Panc1 (cell line): ENCODE results near the gene EFCC1. TPM values are rescaled to one million over a fixed set of nuclear protein-coding genes. Genes with fewer than 3 reads are reported as not detected.
A peak's percentile ranks its signal among the peaks of the same experiment; 100 is the strongest.

ENCODE experiments used
- ATAC-seq: fragments of 200-7000 bp; cut with Tn5 transposase; 2 replicates; pipeline ENCODE4 v1.9.1; 2020; ENCODE audit warnings: mild to moderate bottlenecking, moderate library complexity
- BruUV-seq: library from RNA; stranded (reverse); fragments of 400-500 nt; replicated peaks from 2 replicates; lab custom pipeline; 2021; lab: Mats Ljungman, UMichigan
- CTCF ChIA-PET: fragments of 300-600 bp; sonication (Branson Sonifier 250); formaldehyde crosslinking; loops from one replicate; lab custom pipeline; 2022; ENCODE audit warnings: antibody characterized with exemption; lab: Charles Lee
- POLR2A ChIA-PET: fragments of 300-600 bp; sonication (Branson Sonifier 250); formaldehyde crosslinking; loops from one replicate; lab custom pipeline; 2022; ENCODE audit warnings: antibody characterized with exemption; lab: Charles Lee
- DNase-seq: peaks from one replicate; pipeline ENCODE4 v3.0.0-alpha.2; 2010; ENCODE audit warnings: low read depth, low spot score
- H3K27ac ChIP-seq: 2 replicates; pipeline ENCODE4 v1.5.1; 2011; ENCODE audit warnings: mild to moderate bottlenecking, low read length, inconsistent platforms
- H3K27me3 ChIP-seq: fragments of 200-500 bp; sonication (Bioruptor generic); 2 replicates; pipeline ENCODE4 v1.6.0; 2014; ENCODE audit warnings: low read length, inconsistent platforms; ENCODE audit not compliant: control insufficient read depth, insufficient read depth
- H3K36me3 ChIP-seq: fragments of 200-500 bp; sonication (Bioruptor generic); 2 replicates; pipeline ENCODE4 v1.5.1; 2014; ENCODE audit warnings: inconsistent platforms, mild to moderate bottlenecking, low read length, moderate library complexity; ENCODE audit not compliant: control insufficient read depth, insufficient read depth
- H3K4me1 ChIP-seq: 2 replicates; pipeline ENCODE4 v1.5.1; 2011; ENCODE audit warnings: inconsistent platforms, mild to moderate bottlenecking, low read length, moderate library complexity; ENCODE audit not compliant: control insufficient read depth, insufficient read depth
- H3K4me3 ChIP-seq, 2 experiments: 2 replicates each; pipeline ENCODE4 v1.5.1; 2011 to 2012; ENCODE audit warnings: low read depth in 2 of 2, low read length in 2 of 2, mild to moderate bottlenecking in 2 of 2, inconsistent platforms in 1 of 2, moderate library complexity in 1 of 2
- H3K9me3 ChIP-seq: fragments of 200-500 bp; sonication (Bioruptor generic); 2 replicates; pipeline ENCODE4 v1.5.1; 2014; ENCODE audit warnings: low read depth, mild to moderate bottlenecking, inconsistent platforms, low read length, moderate library complexity; ENCODE audit not compliant: control insufficient read depth, insufficient read depth
- CTCF ChIP-seq: fragments of 450-650 bp; IDR thresholded peaks from 2 replicates; pipeline ENCODE4 v1.5.1; 2017; ENCODE audit warnings: mild to moderate bottlenecking
- POLR2AphosphoS5 ChIP-seq: IDR thresholded peaks from 2 replicates; pipeline ENCODE4 v1.6.1; 2012; ENCODE audit warnings: mild to moderate bottlenecking, low read depth, low read length, moderate library complexity
- REST ChIP-seq, 2 experiments: IDR thresholded peaks; 2 replicates each; pipeline ENCODE4 v1.6.1; 2011 to 2012; ENCODE audit warnings: low read depth in 2 of 2, control low read depth in 1 of 2, low read length in 1 of 2, mild to moderate bottlenecking in 1 of 2, moderate library complexity in 1 of 2; ENCODE audit not compliant: insufficient read depth in 1 of 2
- SIN3A ChIP-seq: IDR thresholded peaks from 2 replicates; pipeline ENCODE4 v1.6.1; 2012; ENCODE audit warnings: low read depth, mild to moderate bottlenecking, low read length, moderate library complexity, borderline replicate concordance; ENCODE audit not compliant: insufficient read depth
- TCF7L2 ChIP-seq: IDR thresholded peaks from 2 replicates; pipeline ENCODE4 v1.6.1; 2011; ENCODE audit warnings: mild to moderate bottlenecking, low read depth, low read length, inconsistent platforms
- in situ Hi-C: cut with HindIII; loops from 2 replicates; pipeline ENCODE4 v1.10.0; 2016; ENCODE audit warnings: low sequenced_read_pairs, low pct_unique_long_range_greater_than_20kb
- intact Hi-C: fragments of 100-400 bp; cut with micrococcal nuclease; formaldehyde crosslinking; loops from one replicate; pipeline ENCODE4 v1.10.0; 2022; ENCODE audit not compliant: unreplicated experiment
- total RNA-seq: library from RNA; stranded (reverse); gene quantifications from one replicate; pipeline ENCODE4 v1.2.1, GENCODE V29; 2021; ENCODE audit not compliant: unreplicated experiment

EFCC1 gene
- total RNA-seq, 1 experiment from 2014 or later: 0.15 TPM

- no peak overlapping the region for H3K4me3 ChIP-seq
- H3K36me3 ChIP-seq: no peaks in the 10 kb centered on the region
- ChIA-PET POLR2A (interaction anchor here (0.5 kb wide), 1 partner anchor 24 kb away, joined by 5 read pairs; no protein-coding TSS in a partner anchor), CTCF (no interaction called here)
- H3K27me3 ChIP-seq: no peaks in the 10 kb centered on the region
- intact Hi-C loops (no loop called here), in situ Hi-C loops (no loop called here)
- H3K27ac ChIP-seq: no peak overlapping the region
- H3K4me1 ChIP-seq: no peaks in the 10 kb centered on the region
- TF ChIP-seq CTCF (no peak), POLR2AphosphoS5 (no peak), SIN3A (no peak), REST (IDR thresholded peaks at IDR 0.05; ENCODE audit: insufficient read depth in 1 of 2, low read depth in 2 of 2, low read length in 1 of 2) (no peak), TCF7L2 (no peak)
- ATAC-seq (peak; percentile 43; the same call in 1 of the 2 replicates), DNase-seq (no peak)
- BruUV-seq: no TSS peak
- H3K9me3 ChIP-seq: no peaks in the 10 kb centered on the region
Measured at GRCh38 chr3:129014148-129014547, 13.0 kb downstream of the EFCC1 start.

DNA sequence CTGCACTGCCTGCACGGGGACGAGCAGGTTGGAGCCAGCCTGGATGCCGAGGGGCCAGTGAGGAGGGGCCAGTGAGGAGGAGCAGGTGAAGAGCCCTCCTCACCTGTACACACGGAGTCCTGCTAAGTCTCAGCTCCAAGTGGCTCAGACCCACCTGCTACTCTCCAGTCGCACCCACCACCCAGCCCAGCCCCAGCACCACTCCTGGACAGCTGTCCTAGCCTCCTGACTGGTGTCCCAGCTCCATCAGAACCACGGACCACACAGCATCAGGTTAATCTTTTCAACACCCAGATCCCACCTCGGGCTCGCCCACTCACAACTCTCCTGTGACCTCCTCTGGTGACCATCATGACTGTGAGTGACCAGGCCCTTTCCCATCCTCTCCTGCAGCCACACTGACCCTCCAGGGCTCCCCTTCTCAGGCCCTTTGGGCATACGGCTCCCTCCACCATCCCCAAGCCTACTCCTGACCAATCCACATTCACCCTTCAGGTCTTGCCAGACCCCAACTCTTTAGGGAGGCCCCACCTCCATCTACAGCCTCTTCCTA lies 13.8 kb downstream of the EFCC1 start:
- POLR2A ChIA-PET: interaction anchor here (1.4 kb wide), 1 partner anchor 21 kb away, joined by 4 read pairs; the partner anchor contains the start of gene CFAP92
- no peak overlapping the region for H3K27ac ChIP-seq
- intact Hi-C loops: no loop called here
- H3K4me3 ChIP-seq: no peak overlapping the region
- CTCF ChIA-PET: interaction anchor here (0.6 kb wide), 1 partner anchor 57 kb away, joined by 3 read pairs; no protein-coding TSS in a partner anchor
- H3K9me3 ChIP-seq: no peaks in the 10 kb centered on the region
- H3K27me3 ChIP-seq: no peaks in the 10 kb centered on the region
- H3K36me3 ChIP-seq: no peaks in the 10 kb centered on the region
- ATAC-seq (no peak), DNase-seq (no peak)
- no peaks in the 10 kb centered on the region for H3K4me1 ChIP-seq
- in situ Hi-C loops: no loop called here
- no peak for TF ChIP-seq CTCF
- no peak for TF ChIP-seq SIN3A
- TF ChIP-seq REST (IDR thresholded peaks at IDR 0.05; ENCODE audit: insufficient read depth in 1 of 2, low read depth in 2 of 2, low read length in 1 of 2): no peak
- no peak for TF ChIP-seq POLR2AphosphoS5
- TF ChIP-seq TCF7L2: no peak
- no TSS peak for BruUV-seq
